PC-9 (cell line): Measurements from ENCODE around the gene LRFN3. TPM values are rescaled to one million over a fixed set of nuclear protein-coding genes. Genes with fewer than 3 reads are reported as not detected.

Experiments
- BruUV-seq: library from RNA; stranded (reverse); fragments of 400-500 nt; replicated peaks from 2 replicates; lab custom pipeline; 2021; lab: Mats Ljungman, UMichigan
- CTCF ChIA-PET: fragments of 300-600 bp; sonication (Branson Sonifier 250); formaldehyde crosslinking; loops from one replicate; lab custom pipeline; 2022; ENCODE audit warnings: antibody characterized with exemption; lab: Charles Lee
- POLR2A ChIA-PET: fragments of 300-600 bp; sonication (Branson Sonifier 250); formaldehyde crosslinking; loops from one replicate; lab custom pipeline; 2022; ENCODE audit warnings: antibody characterized with exemption; ENCODE audit not compliant: unreplicated experiment; lab: Charles Lee
- DNase-seq, 2 experiments: peaks; one replicate each; pipeline versions ENCODE4 v3.0.0 to v3.0.0-alpha.2; 2015 to 2022; ENCODE audit warnings: mixed read lengths in 1 of 2
- H2AFZ ChIP-seq: fragments of 200-600 bp; sonication (generic); 2 replicates; pipeline ENCODE4 v1.8.1; 2017; ENCODE audit warnings: antibody characterized with exemption
- H3F3A ChIP-seq: fragments of 200-600 bp; sonication (generic); 2 replicates; pipeline ENCODE4 v1.8.1; 2017; ENCODE audit warnings: antibody characterized with exemption, mild to moderate bottlenecking, low read depth; ENCODE audit not compliant: insufficient read depth
- H3K27ac ChIP-seq: fragments of 200-600 bp; sonication (generic); 2 replicates; pipeline ENCODE4 v1.6.1; 2016; ENCODE audit warnings: mixed run types
- H3K27me3 ChIP-seq: fragments of 200-600 bp; sonication (generic); 2 replicates; pipeline ENCODE4 v1.6.1; 2016; ENCODE audit warnings: low read depth, mixed run types; ENCODE audit not compliant: insufficient read depth
- H3K36me3 ChIP-seq: fragments of 200-600 bp; sonication (generic); 2 replicates; pipeline ENCODE4 v1.6.1; 2016; ENCODE audit warnings: low read depth, mixed run types
- H3K4me1 ChIP-seq: fragments of 200-600 bp; sonication (generic); replicated peaks from 2 replicates; pipeline ENCODE4 v1.6.1; 2016; ENCODE audit warnings: mixed run types; ENCODE audit not compliant: insufficient read depth
- H3K4me2 ChIP-seq: fragments of 200-600 bp; sonication (generic); 2 replicates; pipeline ENCODE4 v1.6.1; 2017; ENCODE audit warnings: mixed run types
- H3K4me3 ChIP-seq: fragments of 200-600 bp; sonication (generic); 2 replicates; pipeline ENCODE4 v1.6.1; 2016; ENCODE audit warnings: mixed run types
- H3K79me2 ChIP-seq: fragments of 200-600 bp; sonication (generic); 2 replicates; pipeline ENCODE4 v1.6.1; 2017; ENCODE audit warnings: low read depth, mixed run types
- H3K9me2 ChIP-seq: fragments of 200-600 bp; sonication (generic); 2 replicates; pipeline ENCODE4 v1.8.1; 2017; ENCODE audit warnings: mild to moderate bottlenecking; ENCODE audit not compliant: insufficient read depth
- H3K9me3 ChIP-seq: fragments of 200-600 bp; sonication (generic); 2 replicates; pipeline ENCODE4 v1.8.1; 2016; ENCODE audit warnings: low read depth; ENCODE audit not compliant: insufficient read depth
- H4K20me1 ChIP-seq: fragments of 200-600 bp; sonication (generic); 2 replicates; pipeline ENCODE4 v1.8.1; 2017; ENCODE audit not compliant: insufficient read depth
- CTCF ChIP-seq: fragments of 200-600 bp; sonication (generic); conservative IDR thresholded peaks from 2 replicates; pipeline ENCODE4 v1.6.1; 2017; ENCODE audit warnings: mixed run types, antibody characterized with exemption, mild to moderate bottlenecking, moderate library complexity
- EZH2 ChIP-seq: fragments of 200-600 bp; sonication (generic); IDR thresholded peaks from 2 replicates; pipeline ENCODE4 v1.8.0; 2017; ENCODE audit warnings: antibody characterized with exemption, low read depth
- intact Hi-C: fragments of 100-400 bp; cut with micrococcal nuclease; formaldehyde crosslinking; loops from one replicate; pipeline ENCODE4 v1.10.0; 2022; ENCODE audit not compliant: unreplicated experiment
- total RNA-seq: library from RNA; stranded (reverse); gene quantifications from 2 replicates; pipeline ENCODE4 v1.2.3, GENCODE V29; 2021

The LRFN3 gene
- total RNA-seq, 1 experiment from 2014 or later = 10.5 TPM

- no TSS peak for BruUV-seq
- no peaks in the 10 kb centered on the region for H3F3A ChIP-seq
- no peak overlapping the region for H3K4me3 ChIP-seq
- H3K9me3 ChIP-seq = no peaks in the 10 kb centered on the region
- no peak for TF ChIP-seq EZH2
- no peak overlapping the region for H2AFZ ChIP-seq
- ChIA-PET CTCF (no interaction called here), POLR2A (no interaction called here)
- no peaks in the 10 kb centered on the region for H3K27me3 ChIP-seq
- no peak overlapping the region for H3K4me2 ChIP-seq
- H3K36me3 ChIP-seq = peaks cover 16% of the 10 kb centered on the region; the same call in 1 of the 2 replicates
- H4K20me1 ChIP-seq = no peaks in the 10 kb centered on the region
- H3K27ac ChIP-seq = no peak overlapping the region
- H3K9me2 ChIP-seq = no peaks in the 10 kb centered on the region
- no peaks in the 10 kb centered on the region for H3K4me1 ChIP-seq
- no peak for DNase-seq
- H3K79me2 ChIP-seq = peaks cover 15% of the 10 kb centered on the region
- intact Hi-C loops = no loop called here
Observed at GRCh38 chr19:35894342-35894741, 41.8 kb upstream of the LRFN3 start.

- DNase-seq = no peak
- intact Hi-C loops = no loop called here
- ChIA-PET POLR2A (no interaction called here), CTCF (interaction anchor here (0.5 kb wide), 1 partner anchor 13 kb away, joined by 3 read pairs; no protein-coding TSS in a partner anchor)
- Histone ChIP-seq H3K4me3 (no peak overlapping the region), H2AFZ (no peak overlapping the region), H3F3A (peaks cover 3% of the 10 kb centered on the region; the same call in 1 of the 2 replicates), H3K27me3 (no peaks in the 10 kb centered on the region), H3K9me2 (no peaks in the 10 kb centered on the region), H3K79me2 (peaks cover 16% of the 10 kb centered on the region), H4K20me1 (no peaks in the 10 kb centered on the region), H3K27ac (no peak overlapping the region), H3K4me1 (peaks cover 3% of the 10 kb centered on the region; the same call in 1 of the 2 replicates), H3K9me3 (no peaks in the 10 kb centered on the region), H3K36me3 (peaks cover 16% of the 10 kb centered on the region; the same call in 1 of the 2 replicates), H3K4me2 (no peak overlapping the region)
- no TSS peak for BruUV-seq
- TF ChIP-seq EZH2 (no peak), CTCF (no peak)
Observed at GRCh38 chr19:35895911-35896642, 40.1 kb upstream of the LRFN3 start.

- Histone ChIP-seq H3F3A (peaks cover 4% of the 10 kb centered on the region; the same call in 1 of the 2 replicates), H3K4me2 (no peak overlapping the region), H2AFZ (no peak overlapping the region), H3K27ac (no peak overlapping the region), H3K9me2 (no peaks in the 10 kb centered on the region), H3K27me3 (no peaks in the 10 kb centered on the region), H3K36me3 (peaks cover 16% of the 10 kb centered on the region; the same call in 1 of the 2 replicates), H3K79me2 (peaks cover 16% of the 10 kb centered on the region), H3K4me1 (peaks cover 8% of the 10 kb centered on the region; the same call in 1 of the 2 replicates), H4K20me1 (no peaks in the 10 kb centered on the region), H3K4me3 (no peak overlapping the region), H3K9me3 (no peaks in the 10 kb centered on the region)
- intact Hi-C loops = no loop called here
- DNase-seq = no peak
- POLR2A ChIA-PET = no interaction called here
- no TSS peak for BruUV-seq
- CTCF ChIA-PET = interaction anchor here (0.5 kb wide), 1 partner anchor 13 kb away, joined by 3 read pairs; no protein-coding TSS in a partner anchor
- TF ChIP-seq EZH2 (no peak), CTCF (no peak)
Observed at GRCh38 chr19:35896643-35897040, 39.5 kb upstream of the LRFN3 start.
